Stomach (tissue), 9 donors: ENCODE results near the gene ADAM12. TPM values are rescaled to one million over a fixed set of nuclear protein-coding genes. Genes with fewer than 3 reads are reported as not detected.

Source experiments
- DNase-seq, 2 donors: peaks; one replicate each; pipeline versions ENCODE4 v3.0.0 to v3.0.0-alpha.2; 2013 to 2019
- H3K27ac ChIP-seq, 5 donors: fragments of 200-600 bp in 4 of 5; sonication (generic) in 4 of 5; one replicate each; pipeline ENCODE4 v1.5.1; 2013 to 2019; ENCODE audit warnings: mild to moderate bottlenecking in 1 of 5, moderate library complexity in 1 of 5
- H3K27me3 ChIP-seq, 3 donors: fragments of 200-600 bp; sonication (generic); one replicate each; pipeline ENCODE4 v1.5.1; 2017 to 2019; ENCODE audit warnings: mixed run types in 1 of 3
- H3K36me3 ChIP-seq, 4 donors: fragments of 200-600 bp; sonication (generic); 1 replicate in 3 of 4; 2 replicates in 1 of 4; pipeline ENCODE4 v1.5.1; 2016 to 2019
- H3K4me1 ChIP-seq, 4 donors: fragments of 200-600 bp; sonication (generic); one replicate each; pipeline ENCODE4 v1.5.1; 2016 to 2019
- H3K4me3 ChIP-seq, 4 donors: fragments of 200-600 bp; sonication (generic) in 3 of 4; one replicate each; pipeline ENCODE4 v1.5.1; 2016 to 2019; ENCODE audit warnings: mild to moderate bottlenecking in 1 of 4
- H3K9me3 ChIP-seq, 4 donors: fragments of 200-600 bp; sonication (generic); one replicate each; pipeline ENCODE4 v1.5.1; 2016 to 2019
- CTCF ChIP-seq, 7 experiments: fragments of 450-650 bp in 4 of 7; fragments of 200-600 bp in 3 of 7; sonication (generic) in 3 of 7; IDR thresholded peaks; one replicate each; pipeline ENCODE4 v1.5.1; 2016 to 2019; ENCODE audit warnings: antibody characterized with exemption in 7 of 7, control low read depth in 2 of 7, mild to moderate bottlenecking in 1 of 7
- EP300 ChIP-seq: sonication (generic); formaldehyde crosslinking; IDR thresholded peaks from one replicate; pipeline ENCODE4 v1.6.1; 2017; ENCODE audit warnings: antibody characterized with exemption
- POLR2A ChIP-seq, 4 donors: fragments of 450-650 bp; IDR thresholded peaks; one replicate each; pipeline ENCODE4 v1.6.1; 2016; ENCODE audit warnings: antibody characterized with exemption in 4 of 4, control low read depth in 2 of 4, mild to moderate bottlenecking in 1 of 4, moderate library complexity in 1 of 4
- POLR2AphosphoS5 ChIP-seq, 3 donors: sonication (generic); formaldehyde crosslinking; IDR thresholded peaks; one replicate each; pipeline ENCODE4 v1.6.1; 2016; ENCODE audit warnings: antibody characterized with exemption in 3 of 3
- WGBS, 5 donors: extraction: QIAGEN DNeasy Blood & Tissue Kit in 3 of 5; methylation state at CpG; one replicate each; pipeline versions ENCODE4 v1.1.5 to v1.1.7; 2013 to 2018; 5-methylcytosine and 5-hydroxymethylcytosine counted together
- intact Hi-C: fragments of 100-400 bp; cut with DNase I; formaldehyde crosslinking; loops from one replicate; pipeline ENCODE4 v1.15.1; 2023; ENCODE audit warnings: low total_unique reads
- polyA plus RNA-seq, 3 donors: library from polyadenylated mRNA; stranded (reverse); fragments of 200-250 nt; gene quantifications; one replicate each; pipeline ENCODE4 v1.2.3, GENCODE V29; 2013
- total RNA-seq, 5 donors: library from RNA; depleted of rRNA; stranded (reverse); fragments of >200 nt; gene quantifications; one replicate each; pipeline versions ENCODE4 v1.1.0 to v1.2.3, GENCODE V29; 2014 to 2016
- donor health status: healthy with polysubstance abuse.
- donor health status: Bipolar disorder and iron deficiency.
- donor health status: healthy.

ADAM12 gene
- total and polyA plus RNA-seq, 8 donors: 0.03 to 6.4 (median 0.50) TPM; not detected in 3

GRCh38 chr10:126188679-126189200 is 199.5 kb downstream of the ADAM12 start:
- Histone ChIP-seq H3K4me1 (no peaks in the 10 kb centered on the region), H3K36me3 (no peaks in the 10 kb centered on the region), H3K9me3 (no peaks in the 10 kb centered on the region), H3K27me3 (peaks cover 0 to 10% (median 0%) of the 10 kb centered on the region in 3 donors), H3K4me3 (no peak overlapping the region), H3K27ac (no peak overlapping the region)
- no peak for DNase-seq
- TF ChIP-seq POLR2AphosphoS5 (IDR thresholded peaks at IDR 0.05): no peak
- TF ChIP-seq CTCF (IDR thresholded peaks at IDR 0.05): no peak
- no peak for TF ChIP-seq EP300
- no peak for TF ChIP-seq POLR2A (IDR thresholded peaks at IDR 0.05)
- intact Hi-C loops: no loop called here
- 66 to 72% (median 70%) methylated on average over 3 of the region's 3 CpGs for WGBS, 5 donors

- intact Hi-C loops: no loop called here
- Histone ChIP-seq H3K4me3 (no peak overlapping the region), H3K36me3 (no peaks in the 10 kb centered on the region), H3K4me1 (no peaks in the 10 kb centered on the region), H3K27ac (no peak overlapping the region), H3K9me3 (no peaks in the 10 kb centered on the region), H3K27me3 (peaks cover 0 to 17% (median 0%) of the 10 kb centered on the region in 3 donors)
- WGBS, 5 donors: 69 to 81% (median 79%) methylated on average over 5 of the region's 5 CpGs
- TF ChIP-seq POLR2A (IDR thresholded peaks at IDR 0.05) (no peak), CTCF (IDR thresholded peaks at IDR 0.05) (no peak), POLR2AphosphoS5 (IDR thresholded peaks at IDR 0.05) (no peak), EP300 (no peak)
- no peak for DNase-seq
Observed at GRCh38 chr10:126187399-126187798, 200.9 kb downstream of the ADAM12 start.

DNA sequence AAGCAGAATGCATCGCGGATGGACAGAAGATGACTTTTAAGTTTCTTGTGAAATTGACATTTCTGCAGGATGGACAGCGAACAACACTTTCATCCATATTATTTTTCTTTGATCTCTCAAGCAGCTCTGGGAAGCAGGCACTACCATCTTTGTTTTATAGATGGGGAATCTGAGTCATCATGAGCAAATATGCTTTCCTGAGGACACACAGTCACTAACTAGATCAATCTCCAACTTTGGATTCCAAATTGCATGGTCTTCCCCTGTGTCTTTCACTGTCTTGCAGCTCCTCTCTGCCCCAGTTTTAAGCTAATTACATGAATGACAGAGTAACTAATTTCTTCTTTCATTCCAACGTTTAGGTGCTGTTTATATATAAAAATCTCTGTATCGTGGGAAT is 201.5 kb downstream of the ADAM12 start:
- Histone ChIP-seq H3K36me3 (no peaks in the 10 kb centered on the region), H3K27me3 (peaks cover 0 to 17% (median 0%) of the 10 kb centered on the region in 3 donors), H3K4me3 (no peak overlapping the region), H3K4me1 (no peaks in the 10 kb centered on the region), H3K9me3 (no peaks in the 10 kb centered on the region), H3K27ac (no peak overlapping the region)
- TF ChIP-seq CTCF (IDR thresholded peaks at IDR 0.05): no peak
- no peak for TF ChIP-seq POLR2A (IDR thresholded peaks at IDR 0.05)
- TF ChIP-seq EP300: no peak
- no peak for TF ChIP-seq POLR2AphosphoS5 (IDR thresholded peaks at IDR 0.05)
- intact Hi-C loops: no loop called here
- DNase-seq: no peak
- WGBS, 5 donors: 82 to 85% (median 83%) methylated on average over 5 of the region's 5 CpGs

DNA sequence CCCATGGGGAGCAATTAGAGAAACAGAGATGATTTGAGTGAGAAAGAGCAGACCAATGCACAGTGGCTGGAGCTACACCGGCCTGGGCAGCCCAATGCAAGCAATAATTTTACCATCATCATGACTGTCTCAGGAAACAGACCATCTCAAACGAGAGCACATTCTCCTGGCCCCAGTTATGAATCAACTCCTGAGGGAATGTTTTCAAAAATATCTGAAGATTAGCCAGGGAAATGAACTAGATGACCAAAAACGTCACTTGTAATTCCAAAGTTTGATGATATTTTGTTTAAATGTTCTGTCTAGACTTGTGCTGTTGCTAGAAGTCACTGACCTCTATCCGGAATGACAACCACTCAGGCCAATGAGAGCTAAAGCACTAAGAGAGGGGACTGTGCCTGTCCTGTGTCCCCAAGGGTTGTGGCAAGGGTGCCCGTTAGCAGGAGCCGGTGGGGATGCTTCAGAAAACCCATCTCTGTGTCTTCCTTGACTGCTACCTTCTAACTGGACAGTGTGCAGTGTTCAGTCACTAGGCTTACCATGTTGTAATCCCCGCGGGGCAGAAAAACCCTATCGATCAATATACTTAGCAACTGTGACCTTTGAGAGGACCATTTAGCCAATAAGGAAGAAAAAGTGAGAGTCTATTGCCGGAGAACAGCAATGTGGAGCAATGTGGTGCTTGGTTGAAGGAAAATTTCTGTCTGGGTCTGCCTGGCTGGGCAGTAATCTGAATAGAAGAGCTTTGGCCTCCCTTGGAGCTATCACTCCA is 202.4 kb downstream of the ADAM12 start:
- Histone ChIP-seq H3K27me3 (peaks cover 0 to 17% (median 0%) of the 10 kb centered on the region in 3 donors), H3K36me3 (no peaks in the 10 kb centered on the region), H3K4me3 (no peak overlapping the region), H3K9me3 (no peaks in the 10 kb centered on the region), H3K27ac (no peak overlapping the region), H3K4me1 (no peaks in the 10 kb centered on the region)
- 80 to 87% (median 84%) methylated on average over 10 of the region's 10 CpGs for WGBS, 5 donors
- intact Hi-C loops: no loop called here
- DNase-seq: no peak
- TF ChIP-seq EP300 (no peak), POLR2AphosphoS5 (IDR thresholded peaks at IDR 0.05) (no peak)

DNA sequence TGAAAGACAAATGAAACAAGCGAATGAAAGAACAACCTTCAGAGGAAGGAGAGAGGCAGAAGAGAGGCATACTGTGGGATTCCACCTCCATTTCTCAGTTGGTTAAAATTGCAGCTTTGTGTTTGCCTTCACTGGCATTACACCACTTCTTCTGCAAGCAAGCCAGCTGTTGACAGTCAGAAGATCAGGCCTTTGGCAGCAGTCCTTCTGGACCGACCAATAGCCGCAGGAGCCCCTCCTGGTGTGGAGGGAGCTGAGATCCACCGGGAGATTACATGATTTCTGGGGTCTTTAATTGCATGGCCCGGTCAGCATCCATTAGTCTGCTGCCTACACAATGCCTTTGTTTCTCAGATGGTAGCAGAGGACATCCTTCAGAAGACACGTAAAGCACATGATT is 206.7 kb downstream of the ADAM12 start:
- 65 to 88% (median 77%) methylated on average over 5 to 6 of the region's 6 CpGs for WGBS, 5 donors

More for the DNA sequence above, 206.7 kb downstream of the ADAM12 start:
- Histone ChIP-seq H3K4me1 (no peaks in the 10 kb centered on the region), H3K9me3 (no peaks in the 10 kb centered on the region), H3K27me3 (peaks cover 0 to 7% (median 0%) of the 10 kb centered on the region in 3 donors), H3K4me3 (no peak overlapping the region), H3K36me3 (no peaks in the 10 kb centered on the region), H3K27ac (no peak overlapping the region)
- no peak for DNase-seq
- TF ChIP-seq EP300 (no peak), CTCF (IDR thresholded peaks at IDR 0.05) (no peak), POLR2A (IDR thresholded peaks at IDR 0.05) (no peak), POLR2AphosphoS5 (IDR thresholded peaks at IDR 0.05) (no peak)
- intact Hi-C loops: no loop called here
